Activated naive CD8-positive, alpha-beta T cell (primary cell): ENCODE data around the gene SERPINA10.

Experiments
- H3K27ac Mint-ChIP-seq: one replicate; pipeline ENCODE4 v1.8.0; 2021; ENCODE audit warnings: mixed read lengths
- H3K27me3 Mint-ChIP-seq: one replicate; pipeline ENCODE4 v1.8.0; 2021; ENCODE audit warnings: mixed read lengths
- H3K36me3 Mint-ChIP-seq: one replicate; pipeline ENCODE4 v1.8.0; 2021; ENCODE audit warnings: mixed read lengths
- H3K4me1 Mint-ChIP-seq: one replicate; pipeline ENCODE4 v1.8.0; 2021; ENCODE audit warnings: low read depth, mixed read lengths
- H3K4me3 Mint-ChIP-seq: one replicate; pipeline ENCODE4 v1.8.0; 2021; ENCODE audit warnings: mild to moderate bottlenecking, mixed read lengths
- H3K9me3 Mint-ChIP-seq: one replicate; pipeline ENCODE4 v1.8.0; 2021; ENCODE audit warnings: low read depth, mixed read lengths

Gene SERPINA10

DNA sequence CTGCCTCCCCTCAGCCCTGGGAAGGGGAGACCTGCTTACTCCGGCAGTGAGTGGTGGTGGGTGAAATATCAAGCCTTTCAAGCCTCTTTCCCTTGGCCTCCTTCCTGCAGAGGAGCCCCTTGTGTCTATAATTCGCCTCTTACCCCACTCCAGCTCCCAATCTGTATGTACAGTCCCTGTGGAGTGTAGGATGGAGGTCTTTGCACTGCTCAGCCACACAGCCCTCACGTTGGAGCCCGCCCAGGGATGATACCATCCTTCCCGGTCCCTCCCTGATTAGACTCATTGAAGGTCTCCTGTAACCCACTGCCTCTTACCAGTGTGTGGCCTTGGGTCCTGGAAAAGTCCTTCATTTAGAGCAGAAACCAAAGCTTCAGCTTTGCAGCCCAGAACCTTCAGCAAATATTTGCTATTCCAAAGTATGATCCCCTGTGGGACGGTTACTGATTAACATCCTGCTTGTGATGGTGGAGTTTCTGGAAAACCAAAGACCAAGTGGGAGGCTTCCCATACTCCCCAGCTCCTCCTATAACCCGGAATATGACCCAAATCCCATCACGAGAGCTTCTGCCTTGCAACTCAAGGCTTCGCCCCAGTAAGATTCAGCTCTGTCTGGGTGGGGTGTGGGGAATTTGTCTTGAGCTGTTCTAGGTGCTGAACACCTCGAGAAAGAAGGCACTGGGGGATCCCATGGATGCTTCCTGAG lies at the start of gene SERPINA10:
SERPINA10 (minus strand) TSS at position 397 of the 706 bp plus-strand sequence. CDS start 2,675 bp downstream, outside the sequence.
- Mint-ChIP-seq H3K9me3 (peaks cover under 1% of the 10 kb centered on the region), H3K27ac (no peak within 1 kb of the TSS), H3K36me3 (no peaks in the 10 kb centered on the region), H3K4me3 (no peak within 1 kb of the TSS), H3K4me1 (no peaks in the 10 kb centered on the region), H3K27me3 (peaks cover 2% of the 10 kb centered on the region)

DNA sequence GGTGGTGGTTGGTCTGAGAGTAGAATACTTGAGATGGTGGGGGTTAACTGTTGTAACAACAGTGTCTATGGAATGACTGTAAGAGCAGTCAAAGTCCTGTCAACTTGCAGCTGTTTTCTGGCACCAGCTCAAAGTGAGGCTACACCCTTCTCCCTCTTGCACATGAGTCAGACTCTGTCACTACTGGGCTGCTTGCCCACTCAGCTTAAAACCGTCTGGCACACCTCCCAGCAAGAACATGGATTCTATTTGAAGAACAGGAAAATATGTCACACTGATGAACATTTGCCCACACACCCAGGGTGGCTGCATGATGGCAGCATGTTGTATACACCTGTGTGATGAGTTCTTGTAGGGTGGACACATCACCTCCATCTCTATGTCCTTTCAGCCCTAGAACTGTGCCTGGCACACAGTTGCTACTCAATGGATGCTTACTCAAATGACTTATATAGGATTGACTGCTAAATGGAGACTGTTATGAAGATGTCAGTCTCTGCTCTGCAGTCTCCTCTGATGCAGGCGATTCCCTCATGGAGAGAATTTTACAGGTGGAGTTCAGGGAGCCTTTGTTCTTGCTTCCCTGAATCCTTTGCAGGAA lies 49.4 kb upstream of the SERPINA10 start:
- no peaks in the 10 kb centered on the region for H3K9me3 Mint-ChIP-seq
- H3K27ac Mint-ChIP-seq: peak overlapping the region; percentile 56
- H3K4me3 Mint-ChIP-seq: no peak overlapping the region
- no peaks in the 10 kb centered on the region for H3K36me3 Mint-ChIP-seq
- H3K27me3 Mint-ChIP-seq: peaks cover 30% of the 10 kb centered on the region
- H3K4me1 Mint-ChIP-seq: peaks cover 15% of the 10 kb centered on the region

- H3K36me3 Mint-ChIP-seq: no peaks in the 10 kb centered on the region
- peaks cover 30% of the 10 kb centered on the region for H3K27me3 Mint-ChIP-seq
- peak overlapping the region; percentile 27 for H3K4me3 Mint-ChIP-seq
- peaks cover 15% of the 10 kb centered on the region for H3K4me1 Mint-ChIP-seq
- H3K9me3 Mint-ChIP-seq: no peaks in the 10 kb centered on the region
- peak overlapping the region; percentile 55 for H3K27ac Mint-ChIP-seq
These were observed 48.7 kb upstream of the SERPINA10 start for GRCh38 chr14:94341656-94342333.

DNA sequence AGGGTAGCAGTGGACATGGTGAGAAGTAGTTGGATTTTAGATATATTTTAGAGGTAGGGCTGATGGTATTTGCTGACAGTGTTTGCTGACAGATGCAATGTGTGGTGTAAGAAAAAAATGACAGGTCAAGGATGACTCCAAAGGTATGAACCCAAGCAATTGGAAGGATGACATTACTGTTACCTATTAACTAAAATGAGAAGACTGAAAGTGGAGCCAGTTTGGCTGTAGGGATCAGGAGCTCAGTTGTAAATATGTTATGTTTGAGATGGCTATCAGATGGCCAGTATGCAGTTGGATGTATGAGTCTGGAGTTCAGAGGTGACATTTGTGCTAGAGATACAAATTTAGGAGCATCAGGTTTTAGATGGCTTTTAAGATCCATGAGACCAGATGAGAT lies 47.5 kb upstream of the SERPINA10 start:
- H3K4me3 Mint-ChIP-seq: no peak overlapping the region
- peaks cover 14% of the 10 kb centered on the region for H3K4me1 Mint-ChIP-seq
- no peaks in the 10 kb centered on the region for H3K36me3 Mint-ChIP-seq
- peak overlapping the region; percentile 72 for H3K27ac Mint-ChIP-seq
- H3K27me3 Mint-ChIP-seq: peaks cover 30% of the 10 kb centered on the region
- H3K9me3 Mint-ChIP-seq: no peaks in the 10 kb centered on the region

DNA sequence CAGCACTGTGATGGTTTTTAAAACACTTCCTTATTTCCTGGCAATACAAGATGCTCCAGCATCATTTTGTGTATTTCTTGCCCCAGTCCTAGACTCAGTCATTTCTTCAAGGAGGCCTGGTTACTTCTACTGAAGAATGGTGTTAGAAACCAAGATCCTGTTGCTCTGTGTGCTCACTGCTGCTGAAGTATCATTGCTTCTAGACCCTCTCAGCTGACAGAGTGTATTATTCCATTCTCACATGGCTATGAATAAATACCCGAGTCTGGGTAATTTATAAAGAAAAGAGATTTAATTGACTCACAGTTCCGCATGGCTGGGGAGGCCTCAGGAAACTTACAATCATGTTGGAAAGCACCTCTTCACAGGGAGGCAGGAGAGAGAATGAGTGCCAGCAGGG lies 45.0 kb upstream of the SERPINA10 start:
- no peak overlapping the region for H3K4me3 Mint-ChIP-seq
- H3K27ac Mint-ChIP-seq: no peak overlapping the region
- H3K4me1 Mint-ChIP-seq: peaks cover 10% of the 10 kb centered on the region

DNA sequence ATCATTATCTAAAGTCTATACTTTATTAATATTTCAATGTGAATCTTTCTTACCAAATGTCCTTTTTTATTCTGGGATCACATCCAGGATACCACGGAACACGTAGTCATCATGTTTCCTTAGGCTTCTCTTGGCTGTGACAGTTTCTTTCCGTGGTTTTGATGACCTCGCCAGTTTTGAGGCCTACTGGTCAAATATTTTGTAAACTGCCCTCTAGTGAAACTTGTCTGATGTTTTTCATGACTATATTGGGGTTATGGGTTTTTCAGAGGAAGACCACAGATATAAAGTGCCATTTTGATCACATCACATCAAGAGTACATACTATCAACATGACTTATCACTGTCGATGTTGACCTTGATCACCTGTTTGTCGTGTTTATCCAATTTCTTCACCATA lies 44.2 kb upstream of the SERPINA10 start:
- H3K27ac Mint-ChIP-seq: no peak overlapping the region
- no peaks in the 10 kb centered on the region for H3K9me3 Mint-ChIP-seq
- no peaks in the 10 kb centered on the region for H3K36me3 Mint-ChIP-seq
- peaks cover 10% of the 10 kb centered on the region for H3K4me1 Mint-ChIP-seq
- H3K27me3 Mint-ChIP-seq: peaks cover 25% of the 10 kb centered on the region
- no peak overlapping the region for H3K4me3 Mint-ChIP-seq

More for the DNA sequence above, 45.0 kb upstream of the SERPINA10 start:
- Mint-ChIP-seq H3K9me3 (no peaks in the 10 kb centered on the region), H3K36me3 (no peaks in the 10 kb centered on the region), H3K27me3 (peaks cover 31% of the 10 kb centered on the region)

- no peaks in the 10 kb centered on the region for H3K4me1 Mint-ChIP-seq
- H3K36me3 Mint-ChIP-seq: no peaks in the 10 kb centered on the region
- H3K27ac Mint-ChIP-seq: no peak overlapping the region
- no peak overlapping the region for H3K4me3 Mint-ChIP-seq
- peaks cover 8% of the 10 kb centered on the region for H3K27me3 Mint-ChIP-seq
- H3K9me3 Mint-ChIP-seq: no peaks in the 10 kb centered on the region
These were observed 41.8 kb upstream of the SERPINA10 start for GRCh38 chr14:94334872-94335271.

GRCh38 chr14:94332587-94332986 lies 39.5 kb upstream of the SERPINA10 start:
- Mint-ChIP-seq H3K4me1 (no peaks in the 10 kb centered on the region), H3K27me3 (peaks cover 3% of the 10 kb centered on the region)

GRCh38 chr14:94332063-94332583 lies 39.1 kb upstream of the SERPINA10 start:
- Mint-ChIP-seq H3K4me1 (no peaks in the 10 kb centered on the region), H3K9me3 (peaks cover 4% of the 10 kb centered on the region), H3K27ac (no peak overlapping the region), H3K36me3 (no peaks in the 10 kb centered on the region), H3K27me3 (peaks cover 3% of the 10 kb centered on the region), H3K4me3 (no peak overlapping the region)

More at GRCh38 chr14:94332587-94332986, 39.5 kb upstream of the SERPINA10 start:
- peaks cover 4% of the 10 kb centered on the region for H3K9me3 Mint-ChIP-seq
- H3K36me3 Mint-ChIP-seq: no peaks in the 10 kb centered on the region
- H3K27ac Mint-ChIP-seq: no peak overlapping the region
- no peak overlapping the region for H3K4me3 Mint-ChIP-seq

DNA sequence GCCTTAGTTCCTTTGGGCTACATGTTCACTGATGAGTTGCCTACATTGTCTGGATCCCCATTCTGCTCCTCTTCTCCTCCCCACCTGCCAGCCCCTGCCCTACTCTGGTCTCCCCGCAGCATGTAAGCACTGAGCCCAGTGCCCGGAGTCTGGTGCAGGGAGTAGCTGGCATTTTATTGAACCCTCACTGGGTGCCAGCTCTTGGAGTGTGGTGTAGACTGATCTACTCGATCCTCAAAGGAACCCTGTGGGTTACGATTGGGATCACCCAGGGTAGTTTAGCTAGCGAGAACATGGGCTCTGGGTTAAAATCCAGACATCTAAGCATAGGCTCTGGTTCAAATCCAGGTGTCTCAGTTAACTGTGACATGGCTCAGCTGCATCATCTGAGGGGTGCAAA lies 38.4 kb upstream of the SERPINA10 start:
- no peak overlapping the region for H3K27ac Mint-ChIP-seq
- H3K4me1 Mint-ChIP-seq: no peaks in the 10 kb centered on the region
- H3K27me3 Mint-ChIP-seq: peaks cover 3% of the 10 kb centered on the region
- no peak overlapping the region for H3K4me3 Mint-ChIP-seq
- no peaks in the 10 kb centered on the region for H3K36me3 Mint-ChIP-seq
- H3K9me3 Mint-ChIP-seq: peaks cover 4% of the 10 kb centered on the region

DNA sequence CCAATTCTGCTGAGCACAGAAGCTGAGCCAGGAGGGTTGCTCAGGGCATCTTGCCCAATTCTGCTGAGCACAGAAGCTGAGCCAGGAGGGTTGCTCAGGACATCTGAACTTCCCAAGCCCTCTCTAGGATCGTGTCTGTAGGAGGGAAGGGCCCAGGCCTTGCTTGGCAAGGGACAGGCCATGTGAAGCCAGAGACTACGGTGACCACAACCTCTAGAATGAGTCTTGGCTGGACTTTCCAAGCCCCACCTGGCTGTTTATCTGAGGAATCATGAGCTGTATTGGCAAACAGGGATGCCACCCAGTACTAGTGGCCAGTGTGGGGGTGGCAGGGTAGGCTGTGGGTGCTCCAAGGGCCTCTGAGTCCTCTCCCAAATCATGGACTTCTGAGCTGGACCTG lies 37.8 kb upstream of the SERPINA10 start:
- H3K27me3 Mint-ChIP-seq: peaks cover 3% of the 10 kb centered on the region
- no peaks in the 10 kb centered on the region for H3K36me3 Mint-ChIP-seq
- no peaks in the 10 kb centered on the region for H3K4me1 Mint-ChIP-seq
- H3K9me3 Mint-ChIP-seq: peaks cover 4% of the 10 kb centered on the region
- no peak overlapping the region for H3K4me3 Mint-ChIP-seq
- no peak overlapping the region for H3K27ac Mint-ChIP-seq

GRCh38 chr14:94330432-94330831 lies 37.4 kb upstream of the SERPINA10 start:
- H3K36me3 Mint-ChIP-seq: no peaks in the 10 kb centered on the region
- no peak overlapping the region for H3K4me3 Mint-ChIP-seq
- peaks cover 4% of the 10 kb centered on the region for H3K9me3 Mint-ChIP-seq
- H3K4me1 Mint-ChIP-seq: no peaks in the 10 kb centered on the region
- no peak overlapping the region for H3K27ac Mint-ChIP-seq
- peaks cover 3% of the 10 kb centered on the region for H3K27me3 Mint-ChIP-seq

DNA sequence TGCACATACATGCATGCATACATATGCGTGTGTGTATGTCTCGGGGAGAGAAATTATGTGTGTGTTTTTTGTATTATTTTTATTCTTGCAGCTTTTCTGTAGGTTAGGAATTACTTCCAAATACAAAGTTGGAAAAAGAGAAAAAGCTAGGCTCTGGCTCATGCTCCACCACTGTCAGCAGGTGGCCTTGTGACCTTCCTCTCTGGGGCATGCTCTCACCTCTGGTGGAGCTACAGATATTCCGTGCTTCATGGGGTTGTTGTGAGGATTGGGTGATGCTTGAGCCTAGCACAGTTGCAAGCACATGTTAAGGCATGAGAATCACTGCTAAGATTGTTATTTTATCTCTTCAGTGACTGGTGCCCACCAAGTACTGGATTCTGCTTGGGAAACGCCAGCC lies 36.8 kb upstream of the SERPINA10 start:
- Mint-ChIP-seq H3K27me3 (peaks cover 2% of the 10 kb centered on the region), H3K27ac (no peak overlapping the region), H3K4me1 (no peaks in the 10 kb centered on the region), H3K9me3 (peaks cover 4% of the 10 kb centered on the region), H3K4me3 (no peak overlapping the region), H3K36me3 (no peaks in the 10 kb centered on the region)

- Mint-ChIP-seq H3K27ac (no peak overlapping the region), H3K36me3 (no peaks in the 10 kb centered on the region), H3K27me3 (no peaks in the 10 kb centered on the region), H3K9me3 (peaks cover 4% of the 10 kb centered on the region), H3K4me1 (no peaks in the 10 kb centered on the region), H3K4me3 (no peak overlapping the region)
These were observed 35.1 kb upstream of the SERPINA10 start for GRCh38 chr14:94328196-94328595.
